Astrocyte (in vitro differentiated cells and primary cell): ENCODE data around the gene FBXW5. TPM values are rescaled to one million over a fixed set of nuclear protein-coding genes. Genes with fewer than 3 reads are reported as not detected.

Source experiments
- DNase-seq: peaks from one replicate; pipeline ENCODE4 v3.0.0-alpha.2; 2010; ENCODE audit warnings: low read depth
- FAIRE-seq: peaks from 2 replicates; lab custom pipeline; 2011; peaks lifted over from hg19 to GRCh38; lab: Jason Lieb, UNC
- H2AFZ ChIP-seq: 2 replicates; pipeline ENCODE4 v1.6.0; 2012; ENCODE audit warnings: low read depth, low read length, inconsistent platforms
- H3K27ac ChIP-seq: 2 replicates; pipeline ENCODE4 v1.5.1; 2011; ENCODE audit warnings: low read depth, low read length, inconsistent platforms
- H3K27me3 ChIP-seq: 2 replicates; pipeline ENCODE4 v1.6.0; 2011; ENCODE audit warnings: low read length, inconsistent platforms; ENCODE audit not compliant: insufficient read depth
- H3K36me3 ChIP-seq: 2 replicates; pipeline ENCODE4 v1.5.1; 2011; ENCODE audit warnings: low read length, inconsistent platforms; ENCODE audit not compliant: insufficient read depth
- H3K4me1 ChIP-seq: 2 replicates; pipeline ENCODE4 v1.5.1; 2011; ENCODE audit warnings: low read length, inconsistent platforms; ENCODE audit not compliant: insufficient read depth
- H3K4me2 ChIP-seq: 2 replicates; pipeline ENCODE4 v1.6.0; 2012; ENCODE audit warnings: low read length, inconsistent platforms
- H3K4me3 ChIP-seq: 2 replicates; pipeline ENCODE4 v1.5.1; 2011; ENCODE audit warnings: low read depth, mild to moderate bottlenecking, low read length, inconsistent platforms; ENCODE audit not compliant: insufficient read depth
- H3K79me2 ChIP-seq: 2 replicates; pipeline ENCODE4 v1.6.0; 2012; ENCODE audit warnings: mild to moderate bottlenecking, low read length, inconsistent platforms; ENCODE audit not compliant: insufficient read depth
- H3K9ac ChIP-seq: 2 replicates; pipeline ENCODE4 v1.6.0; 2012; ENCODE audit warnings: mild to moderate bottlenecking, low read length, inconsistent platforms
- H3K9me3 ChIP-seq: 2 replicates; pipeline ENCODE4 v1.5.1; 2012; ENCODE audit warnings: low read depth, mild to moderate bottlenecking, low read length, inconsistent platforms; ENCODE audit not compliant: insufficient read depth
- H4K20me1 ChIP-seq: 2 replicates; pipeline ENCODE4 v1.6.0; 2012; ENCODE audit warnings: low read length, inconsistent platforms; ENCODE audit not compliant: insufficient read depth
- H3K27ac Mint-ChIP-seq: one replicate; pipeline ENCODE4 v1.8.0; 2021; ENCODE audit warnings: mild to moderate bottlenecking, mixed read lengths; ENCODE audit not compliant: unreplicated experiment
- H3K27me3 Mint-ChIP-seq: one replicate; pipeline ENCODE4 v1.8.0; 2021; ENCODE audit warnings: low read depth, mixed read lengths; ENCODE audit not compliant: unreplicated experiment
- H3K36me3 Mint-ChIP-seq: one replicate; pipeline ENCODE4 v1.8.0; 2021; ENCODE audit warnings: low read depth, mixed read lengths; ENCODE audit not compliant: unreplicated experiment
- H3K4me1 Mint-ChIP-seq: one replicate; pipeline ENCODE4 v1.8.0; 2021; ENCODE audit warnings: low read depth, mixed read lengths; ENCODE audit not compliant: unreplicated experiment
- H3K4me3 Mint-ChIP-seq: one replicate; pipeline ENCODE4 v1.8.0; 2021; ENCODE audit warnings: mild to moderate bottlenecking, moderate library complexity, mixed read lengths; ENCODE audit not compliant: unreplicated experiment
- H3K9me3 Mint-ChIP-seq: one replicate; pipeline ENCODE4 v1.8.0; 2021; ENCODE audit warnings: mild to moderate bottlenecking, mixed read lengths; ENCODE audit not compliant: unreplicated experiment
- CTCF ChIP-seq: IDR thresholded peaks from 2 replicates; pipeline ENCODE4 v1.5.1; 2011; ENCODE audit warnings: low read depth, mild to moderate bottlenecking, inconsistent platforms, low read length, moderate library complexity; ENCODE audit not compliant: insufficient read depth
- EZH2 ChIP-seq: IDR thresholded peaks from 2 replicates; pipeline ENCODE4 v1.6.1; 2012; ENCODE audit warnings: mild to moderate bottlenecking, low read length, inconsistent platforms; ENCODE audit not compliant: insufficient read depth
- total RNA-seq: library from RNA; stranded (reverse); gene quantifications from 2 replicates; pipeline ENCODE4 v1.2.1, GENCODE V29; 2021

FBXW5 gene
- total RNA-seq, 1 donor from 2014 or later: 70.4 TPM

GRCh38 chr9:136991993-136992818 lies 47.7 kb upstream of the FBXW5 start, which contains the start of gene PAXX:
Gene PAXX, plus strand, starts transcription at chr9:136992422. Its CDS starts 22 bp downstream, at chr9:136992444.
- FAIRE-seq (no peak), DNase-seq (peak; percentile 71)
- Histone ChIP-seq H3K27me3 (no peaks in the 10 kb centered on the region), H3K4me1 (peaks cover 29% of the 10 kb centered on the region), H4K20me1 (peaks cover 12% of the 10 kb centered on the region), H3K36me3 (no peaks in the 10 kb centered on the region), H2AFZ (peak within 1 kb of the TSS; percentile 79), H3K79me2 (peaks cover 13% of the 10 kb centered on the region), H3K4me3 (peak within 1 kb of the TSS; percentile 76), H3K27ac (no peak within 1 kb of the TSS), H3K9ac (peak within 1 kb of the TSS; percentile 75), H3K9me3 (peaks cover 6% of the 10 kb centered on the region), H3K4me2 (peak within 1 kb of the TSS; percentile 97)
- Mint-ChIP-seq H3K4me3 (peak within 1 kb of the TSS; percentile 82), H3K4me1 (no peaks in the 10 kb centered on the region), H3K36me3 (peaks cover 5% of the 10 kb centered on the region), H3K27ac (peak within 1 kb of the TSS; percentile 58), H3K27me3 (peaks cover 31% of the 10 kb centered on the region), H3K9me3 (peaks cover 5% of the 10 kb centered on the region)
- no peak for TF ChIP-seq CTCF
- TF ChIP-seq EZH2: no peak

DNA sequence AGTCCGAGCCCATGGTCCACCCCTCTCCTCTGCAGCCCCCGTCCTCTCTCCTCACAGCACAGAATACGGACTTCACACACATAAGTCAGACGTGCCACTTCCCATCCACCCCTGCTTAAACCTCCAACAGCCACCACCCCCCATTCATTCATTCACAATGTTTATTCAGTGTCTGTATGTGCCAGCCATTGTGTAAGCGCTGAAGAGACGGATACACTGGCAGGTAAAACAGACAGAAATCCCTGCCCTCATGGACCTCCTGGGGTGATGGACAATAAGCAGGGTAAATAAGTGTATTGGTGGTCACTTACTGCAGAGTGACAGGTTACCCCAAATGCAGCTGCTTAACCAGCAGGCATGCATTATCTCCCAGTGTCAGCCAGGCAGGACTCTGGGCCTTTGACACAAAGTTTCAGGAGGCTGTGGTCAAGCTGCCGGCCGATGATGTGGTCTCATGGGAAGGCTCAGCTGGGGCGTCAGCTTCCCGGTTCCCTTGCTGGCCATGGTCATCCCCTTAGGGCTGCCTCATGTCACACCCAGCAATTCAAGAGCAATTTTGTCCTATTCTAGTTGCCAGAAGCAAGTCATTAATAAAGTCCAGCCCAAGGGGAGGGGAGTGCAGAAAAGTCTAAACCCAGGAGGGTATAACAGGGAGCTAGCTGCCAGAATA lies 45.8 kb upstream of the FBXW5 start:
- H3K9me3 ChIP-seq: peaks cover 6% of the 10 kb centered on the region
- H3K9ac ChIP-seq: no peak overlapping the region
- H3K4me2 ChIP-seq: no peak overlapping the region
- peaks cover 11% of the 10 kb centered on the region for H3K4me1 ChIP-seq
- DNase-seq (no peak), FAIRE-seq (no peak)
- Mint-ChIP-seq H3K4me3 (no peak overlapping the region), H3K9me3 (peaks cover 5% of the 10 kb centered on the region), H3K27ac (no peak overlapping the region), H3K27me3 (peaks cover 36% of the 10 kb centered on the region), H3K4me1 (no peaks in the 10 kb centered on the region), H3K36me3 (peaks cover 5% of the 10 kb centered on the region)
- no peak overlapping the region for H2AFZ ChIP-seq
- H4K20me1 ChIP-seq: peaks cover 12% of the 10 kb centered on the region
- peaks cover 13% of the 10 kb centered on the region for H3K79me2 ChIP-seq
- no peak overlapping the region for H3K4me3 ChIP-seq
- peaks cover 5% of the 10 kb centered on the region for H3K27me3 ChIP-seq
- no peak for TF ChIP-seq EZH2
- TF ChIP-seq CTCF: no peak
- H3K27ac ChIP-seq: no peak overlapping the region
- no peaks in the 10 kb centered on the region for H3K36me3 ChIP-seq
